ENCODE data around the gene ETNK2.
"Not testable (repeated sequence)": the region's sequence is repeated elsewhere in the genome, so short reads cannot be mapped to it uniquely, and the experiment has no call there.

Gene ETNK2

GRCh38 chr1:204106825-204107224 is 45.0 kb downstream of the ETNK2 start:
- intact Hi-C loops (cut with DNase I) = no loop called here
- DNase-seq = no peak

- no peak for DNase-seq
- intact Hi-C loops (cut with DNase I) = no loop called here
Measured at GRCh38 chr1:204105131-204105515, 46.7 kb downstream of the ETNK2 start.

- DNase-seq = no peak
Measured at GRCh38 chr1:204104331-204105130, 47.3 kb downstream of the ETNK2 start.

GRCh38 chr1:204103431-204103741 is 48.5 kb downstream of the ETNK2 start:
- no peak for DNase-seq
- intact Hi-C loops (cut with DNase I) = no loop called here

More at GRCh38 chr1:204104331-204105130, 47.3 kb downstream of the ETNK2 start:
- intact Hi-C loops (cut with DNase I) = no loop called here

GRCh38 chr1:204102739-204103430 is 49.0 kb downstream of the ETNK2 start:
- intact Hi-C loops (cut with DNase I) = no loop called here
- DNase-seq = no peak

- no peak for DNase-seq
- intact Hi-C loops (cut with DNase I) = no loop called here
Measured at GRCh38 chr1:204102029-204102611, 49.7 kb downstream of the ETNK2 start.

GRCh38 chr1:204099754-204100153 is 52.1 kb downstream of the ETNK2 start:
- DNase-seq; intact Hi-C loops (cut with DNase I): not testable (repeated sequence)

GRCh38 chr1:204098683-204099082 is 53.2 kb downstream of the ETNK2 start:
- no peak for DNase-seq
- intact Hi-C loops (cut with DNase I) = no loop called here

GRCh38 chr1:204096931-204097330 is 54.9 kb downstream of the ETNK2 start:
- DNase-seq = no peak
- intact Hi-C loops (cut with DNase I) = no loop called here

GRCh38 chr1:204094856-204095634 is 56.8 kb downstream of the ETNK2 start:
- peak in 2 of 10 donors; percentile 30 to 55 for DNase-seq
- intact Hi-C loops (cut with DNase I) = no loop called here

- intact Hi-C loops (cut with DNase I) = no loop called here
- peak in 1 of 10 donors; percentile 21 for DNase-seq
Measured at GRCh38 chr1:204094313-204094729, 57.5 kb downstream of the ETNK2 start.

GRCh38 chr1:204093781-204094180 is 58.1 kb downstream of the ETNK2 start:
- intact Hi-C loops (cut with DNase I) = no loop called here
- peak in 1 of 10 donors; percentile 1 for DNase-seq

GRCh38 chr1:204093421-204093717 is 58.5 kb downstream of the ETNK2 start:
- intact Hi-C loops (cut with DNase I) = no loop called here
- DNase-seq = peak in 2 of 10 donors; percentile 54 to 80

GRCh38 chr1:204092632-204093420 is 59.0 kb downstream of the ETNK2 start:
- DNase-seq = peak in 2 of 10 donors; percentile 15 to 52
- intact Hi-C loops (cut with DNase I) = no loop called here

- intact Hi-C loops (cut with DNase I) = no loop called here
- peak in 1 of 10 donors; percentile 19 for DNase-seq
Measured at GRCh38 chr1:204091787-204092312, 60.0 kb downstream of the ETNK2 start.

GRCh38 chr1:204091066-204091465 is 60.8 kb downstream of the ETNK2 start:
- intact Hi-C loops (cut with DNase I) = no loop called here
- DNase-seq = peak in 2 of 10 donors; percentile 12 to 16

GRCh38 chr1:204090132-204090531 is 61.7 kb downstream of the ETNK2 start:
- DNase-seq = peak in 1 of 10 donors; percentile 15

GRCh38 chr1:204089044-204089751 is 62.6 kb downstream of the ETNK2 start:
- intact Hi-C loops (cut with DNase I) = no loop called here
- DNase-seq = peak in 2 of 10 donors; percentile 64 to 79

More at GRCh38 chr1:204090132-204090531, 61.7 kb downstream of the ETNK2 start:
- intact Hi-C loops (cut with DNase I) = not testable (repeated sequence)

GRCh38 chr1:204088596-204088995 is 63.2 kb downstream of the ETNK2 start:
- intact Hi-C loops (cut with DNase I) = no loop called here
- peak in 2 of 10 donors; percentile 20 to 43 for DNase-seq

Measured in posterior cingulate gyrus (tissue), 11 donors.